Mesendoderm (in vitro differentiated cells): ENCODE results near the gene SSR4.

ENCODE experiments used
- DNase-seq: peaks from one replicate; pipeline ENCODE4 v3.0.0; 2013
- H2AK5ac ChIP-seq: 2 replicates; pipeline ENCODE4 v1.6.1; 2013; ENCODE audit warnings: low read length, inconsistent platforms
- H2BK120ac ChIP-seq: 2 replicates; pipeline ENCODE4 v1.6.1; 2013; ENCODE audit warnings: low read depth, mild to moderate bottlenecking, low read length, moderate library complexity, mixed read lengths
- H2BK15ac ChIP-seq: replicated peaks from 2 replicates; pipeline ENCODE4 v1.6.1; 2013; ENCODE audit warnings: low read depth, mild to moderate bottlenecking, moderate library complexity
- H2BK5ac ChIP-seq: 2 replicates; pipeline ENCODE4 v1.6.1; 2013; ENCODE audit warnings: low read length, inconsistent platforms
- H3K18ac ChIP-seq: 2 replicates; pipeline ENCODE4 v1.6.1; 2013; ENCODE audit warnings: mild to moderate bottlenecking, low read length, mixed read lengths
- H3K23ac ChIP-seq: one replicate; pipeline ENCODE4 v1.6.1; 2013; ENCODE audit warnings: low read length
- H3K27ac ChIP-seq: 2 replicates; pipeline ENCODE4 v1.5.1; 2013; ENCODE audit warnings: low read depth, mild to moderate bottlenecking, inconsistent platforms, low read length, moderate library complexity
- H3K27me3 ChIP-seq: 2 replicates; pipeline ENCODE4 v1.6.1; 2013; ENCODE audit warnings: low read length, control low read depth, mild to moderate bottlenecking, inconsistent platforms; ENCODE audit not compliant: insufficient read depth, poor library complexity
- H3K36me3 ChIP-seq: 2 replicates; pipeline ENCODE4 v1.6.1; 2013; ENCODE audit warnings: low read length, inconsistent platforms; ENCODE audit not compliant: control insufficient read depth, insufficient read depth
- H3K4ac ChIP-seq: one replicate; pipeline ENCODE4 v1.6.1; 2013; ENCODE audit warnings: low read depth, mild to moderate bottlenecking, low read length, moderate library complexity
- H3K4me1 ChIP-seq: 2 replicates; pipeline ENCODE4 v1.6.1; 2013; ENCODE audit warnings: low read depth, low read length, inconsistent platforms; ENCODE audit not compliant: control insufficient read depth
- H3K4me2 ChIP-seq: 2 replicates; pipeline ENCODE4 v1.6.1; 2013; ENCODE audit warnings: low read length
- H3K4me3 ChIP-seq: 2 replicates; pipeline ENCODE4 v1.5.1; 2013; ENCODE audit warnings: mild to moderate bottlenecking, low read length
- H3K56ac ChIP-seq: one replicate; pipeline ENCODE4 v1.6.1; 2013; ENCODE audit warnings: low read length
- H3K79me1 ChIP-seq: 2 replicates; pipeline ENCODE4 v1.6.1; 2013; ENCODE audit warnings: low read length, inconsistent platforms
- H3K79me2 ChIP-seq: 2 replicates; pipeline ENCODE4 v1.6.1; 2013; ENCODE audit warnings: mild to moderate bottlenecking, low read length; ENCODE audit not compliant: control insufficient read depth, insufficient read depth
- H3K9ac ChIP-seq: 2 replicates; pipeline ENCODE4 v1.6.1; 2013; ENCODE audit warnings: low read length, inconsistent platforms
- H4K5ac ChIP-seq: one replicate; pipeline ENCODE4 v1.6.1; 2013; ENCODE audit warnings: low read length
- H4K8ac ChIP-seq: one replicate; pipeline ENCODE4 v1.6.1; 2013; ENCODE audit warnings: low read depth, mild to moderate bottlenecking, control low read depth, low read length, moderate library complexity
- WGBS: extraction: QIAGEN DNeasy Blood & Tissue Kit; methylation state at CpG from one replicate; pipeline ENCODE4 v1.1.7; 2013; ENCODE audit warnings: low lambda C conversion rate, missing lambda C conversion rate; ENCODE audit not compliant: insufficient coverage; ENCODE audit errors: extremely low coverage; 5-methylcytosine and 5-hydroxymethylcytosine counted together

The SSR4 gene

DNA sequence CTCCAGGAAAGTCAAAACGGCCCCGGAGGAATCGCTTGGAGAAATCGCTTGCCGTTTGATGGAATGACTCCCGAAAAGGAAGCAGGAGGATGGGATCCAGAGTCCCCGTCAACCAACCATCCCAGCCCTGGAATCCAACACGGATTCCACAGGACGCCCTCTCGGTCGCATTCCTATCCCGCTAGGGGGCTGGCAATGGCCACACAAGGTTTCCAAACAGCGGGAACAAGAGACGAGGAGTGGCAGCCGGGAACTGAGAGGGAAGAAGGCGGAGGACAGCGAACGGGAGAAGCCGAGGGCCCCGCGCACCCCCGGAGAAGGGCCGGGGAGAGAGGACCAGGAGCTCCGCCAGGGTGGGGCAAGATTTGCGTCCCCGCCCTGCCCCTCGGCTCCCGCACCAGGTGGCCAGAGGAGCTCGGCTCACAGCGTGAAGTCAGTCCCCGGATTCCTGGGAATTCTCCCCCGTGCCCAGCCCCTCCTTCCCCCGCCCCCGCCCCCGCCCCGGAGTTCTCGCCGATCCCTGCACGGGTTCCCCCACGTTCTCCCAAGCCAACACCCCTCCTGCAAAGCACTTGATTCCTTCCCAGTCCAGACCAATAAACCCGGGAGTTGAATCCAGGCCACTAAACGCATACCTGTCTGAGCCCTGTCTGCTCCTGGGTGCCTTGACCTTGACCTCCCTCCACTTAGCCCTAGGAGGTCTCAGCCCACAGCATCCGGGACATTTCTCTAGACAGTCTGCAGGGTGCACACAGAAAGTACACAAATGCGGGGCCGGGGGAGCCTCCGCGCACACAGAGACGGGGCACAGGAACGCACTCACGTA lies 34.5 kb downstream of the SSR4 start:
- H3K27me3 ChIP-seq: no peaks in the 10 kb centered on the region
- H3K4me2 ChIP-seq: peak overlapping the region; percentile 70
- H2BK120ac ChIP-seq: no peak overlapping the region
- H2BK15ac ChIP-seq: no peak overlapping the region
- H3K79me2 ChIP-seq: peaks cover 20% of the 10 kb centered on the region
- H3K79me1 ChIP-seq: no peaks in the 10 kb centered on the region
- H3K36me3 ChIP-seq: no peaks in the 10 kb centered on the region
- H2BK5ac ChIP-seq: no peak overlapping the region
- peak overlapping the region; percentile 79 for H3K56ac ChIP-seq
- WGBS: no CpG with 5 or more reads among the region's 50 CpGs
- H3K9ac ChIP-seq: peak overlapping the region; percentile 71
- peak overlapping the region; percentile 25 for H3K18ac ChIP-seq
- peak overlapping the region; percentile 49 for H3K4ac ChIP-seq
- no peak overlapping the region for H3K27ac ChIP-seq
- peaks cover 2% of the 10 kb centered on the region for H3K4me1 ChIP-seq
- H4K8ac ChIP-seq: no peak overlapping the region
- H3K4me3 ChIP-seq: peak overlapping the region; percentile 64
- peak; percentile 85 for DNase-seq
- H4K5ac ChIP-seq: no peak overlapping the region
- no peak overlapping the region for H2AK5ac ChIP-seq
- no peak overlapping the region for H3K23ac ChIP-seq

DNA sequence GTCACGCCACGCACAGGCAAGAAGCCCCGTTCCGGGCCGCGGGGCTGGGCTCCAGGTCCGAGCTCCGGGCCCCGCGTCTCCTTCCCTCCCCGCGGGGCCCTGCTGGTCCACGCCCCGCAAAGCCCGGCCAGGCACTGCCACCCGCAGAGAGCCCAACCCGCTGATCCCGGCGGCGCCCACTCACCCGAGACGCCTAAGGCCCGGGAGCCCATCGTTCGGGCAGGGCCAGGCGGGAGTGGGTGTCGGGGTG lies 35.0 kb downstream of the SSR4 start:
- no peak overlapping the region for H2AK5ac ChIP-seq
- no peak for DNase-seq
- peak overlapping the region; percentile 79 for H3K56ac ChIP-seq
- H2BK120ac ChIP-seq: no peak overlapping the region
- H3K18ac ChIP-seq: peak overlapping the region; percentile 25
- H3K36me3 ChIP-seq: no peaks in the 10 kb centered on the region
- no peaks in the 10 kb centered on the region for H3K79me1 ChIP-seq
- H3K4me1 ChIP-seq: peaks cover 2% of the 10 kb centered on the region
- peak overlapping the region; percentile 70 for H3K4me2 ChIP-seq
- H2BK15ac ChIP-seq: no peak overlapping the region
- no peak overlapping the region for H2BK5ac ChIP-seq
- peak overlapping the region; percentile 64 for H3K4me3 ChIP-seq
- peak overlapping the region; percentile 49 for H3K4ac ChIP-seq
- H3K9ac ChIP-seq: peak overlapping the region; percentile 71
- H4K8ac ChIP-seq: no peak overlapping the region
- no CpG with 5 or more reads among the region's 27 CpGs for WGBS
- no peaks in the 10 kb centered on the region for H3K27me3 ChIP-seq
- no peak overlapping the region for H4K5ac ChIP-seq
- peaks cover 15% of the 10 kb centered on the region for H3K79me2 ChIP-seq
- no peak overlapping the region for H3K27ac ChIP-seq
- no peak overlapping the region for H3K23ac ChIP-seq

DNA sequence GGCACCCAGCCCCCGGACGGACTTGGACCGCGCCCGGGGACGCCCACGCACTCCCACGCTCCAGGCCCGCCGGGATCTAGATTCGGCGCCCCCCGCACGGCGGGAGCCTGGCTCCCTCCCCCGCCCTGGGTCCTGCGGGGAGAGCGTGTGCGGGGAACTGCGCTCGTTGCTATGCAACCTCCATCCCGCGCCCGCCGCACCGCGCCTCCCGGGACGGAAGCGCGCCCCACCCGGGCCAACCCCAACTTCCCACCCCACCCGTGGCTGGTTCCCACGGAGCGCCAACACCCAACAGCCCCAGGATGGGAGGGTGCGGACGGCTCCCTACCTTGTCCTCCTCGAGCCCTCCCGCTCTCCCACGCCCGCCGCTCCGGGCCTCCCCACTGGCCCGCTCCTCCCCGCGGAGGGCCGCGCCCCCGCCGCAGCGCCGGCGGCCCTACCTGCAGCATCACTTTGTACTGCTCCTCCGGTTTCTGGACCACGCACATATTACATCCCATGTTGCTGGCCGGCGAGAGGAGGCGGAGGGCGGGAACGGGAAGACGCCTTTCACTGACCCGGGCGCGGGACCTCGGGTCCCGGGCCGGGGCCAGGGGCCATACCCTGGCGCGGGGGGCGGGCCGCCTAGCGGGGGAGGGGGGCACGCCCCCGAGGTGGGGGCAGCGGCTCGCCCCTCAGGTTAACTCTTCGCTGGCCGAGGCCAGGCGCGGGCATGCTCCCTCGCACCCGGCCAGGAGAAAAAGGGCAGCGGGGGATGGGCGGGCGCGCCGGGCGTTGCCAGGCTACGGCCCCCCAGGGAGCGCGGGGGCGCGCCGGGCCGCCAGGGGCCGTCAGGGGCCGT lies 35.6 kb downstream of the SSR4 start, which contains the start of gene PDZD4:
Gene PDZD4, minus strand, starts transcription at position 746 of the 841 bp plus-strand sequence. Its CDS starts 246 bp downstream, at position 500.
- no peaks in the 10 kb centered on the region for H3K79me1 ChIP-seq
- no peak within 1 kb of the TSS for H4K5ac ChIP-seq
- peak within 1 kb of the TSS; percentile 79 for H3K56ac ChIP-seq
- H3K4ac ChIP-seq: peak within 1 kb of the TSS; percentile 49
- no peak within 1 kb of the TSS for H2AK5ac ChIP-seq
- peak within 1 kb of the TSS; percentile 71 for H3K9ac ChIP-seq
- no peak within 1 kb of the TSS for H3K23ac ChIP-seq
- WGBS: no CpG with 5 or more reads among the region's 97 CpGs
- H3K79me2 ChIP-seq: peaks cover 13% of the 10 kb centered on the region
- H3K18ac ChIP-seq: peak within 1 kb of the TSS; percentile 85
- no peak within 1 kb of the TSS for H3K27ac ChIP-seq
- H3K36me3 ChIP-seq: no peaks in the 10 kb centered on the region
- no peak within 1 kb of the TSS for H2BK15ac ChIP-seq
- peak; percentile 66 for DNase-seq
- H4K8ac ChIP-seq: peak within 1 kb of the TSS; percentile 14
- H3K27me3 ChIP-seq: no peaks in the 10 kb centered on the region
- H3K4me1 ChIP-seq: peaks cover 2% of the 10 kb centered on the region
- peak within 1 kb of the TSS; percentile 64 for H3K4me3 ChIP-seq
- no peak within 1 kb of the TSS for H2BK5ac ChIP-seq
- H3K4me2 ChIP-seq: peak within 1 kb of the TSS; percentile 70
- no peak within 1 kb of the TSS for H2BK120ac ChIP-seq

DNA sequence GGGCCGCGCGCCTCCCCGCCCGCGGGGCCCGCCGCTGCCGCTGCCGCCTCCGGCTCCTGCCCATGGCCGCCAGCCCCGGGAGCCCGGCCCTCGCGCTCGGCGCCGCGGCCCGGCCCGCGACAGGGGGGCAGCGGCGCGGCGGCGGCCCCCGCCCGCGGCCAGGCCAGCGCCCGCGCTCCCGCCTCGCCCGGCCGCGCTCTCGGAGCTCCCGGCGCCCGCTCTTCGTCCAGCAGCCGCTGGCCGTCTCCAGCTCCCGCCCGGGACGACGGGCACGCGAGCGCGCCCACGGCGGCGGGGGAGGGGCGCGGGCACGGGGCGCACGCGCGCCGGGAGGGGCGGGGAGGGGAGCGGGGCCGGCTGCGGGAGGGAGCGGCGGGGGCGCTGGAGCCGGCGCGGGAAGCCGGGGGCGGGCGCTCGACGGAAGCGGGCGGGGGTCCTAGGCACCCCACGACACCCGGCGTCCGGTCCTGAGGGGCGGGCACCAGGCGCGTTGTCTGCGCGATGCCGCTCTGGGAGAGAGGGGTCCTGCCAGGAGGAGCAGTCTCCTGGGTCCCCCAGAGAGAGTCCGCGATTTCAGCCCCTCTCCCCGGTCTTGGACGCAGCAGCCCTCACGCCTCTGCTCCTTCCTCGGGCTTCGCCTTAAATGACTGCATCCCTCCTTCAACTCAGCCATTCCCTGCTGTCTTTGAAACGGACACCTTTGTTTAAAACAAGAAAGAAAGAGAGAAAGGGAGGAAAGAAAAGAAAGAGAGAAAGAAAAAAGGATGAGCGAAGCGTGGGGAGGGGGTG lies 36.4 kb downstream of the SSR4 start:
- H2AK5ac ChIP-seq: no peak overlapping the region
- H2BK5ac ChIP-seq: no peak overlapping the region
- H4K8ac ChIP-seq: peak overlapping the region; percentile 14
- H4K5ac ChIP-seq: no peak overlapping the region
- peaks cover 2% of the 10 kb centered on the region for H3K4me1 ChIP-seq
- no peak overlapping the region for H3K4ac ChIP-seq
- no peak overlapping the region for H3K23ac ChIP-seq
- no peak overlapping the region for H2BK120ac ChIP-seq
- peak overlapping the region; percentile 38 for H3K9ac ChIP-seq
- H2BK15ac ChIP-seq: no peak overlapping the region
- peak overlapping the region; percentile 29 for H3K4me2 ChIP-seq
- DNase-seq: no peak
- H3K79me1 ChIP-seq: no peaks in the 10 kb centered on the region
- H3K18ac ChIP-seq: peak overlapping the region; percentile 85
- peak overlapping the region; percentile 56 for H3K56ac ChIP-seq
- peaks cover 6% of the 10 kb centered on the region for H3K79me2 ChIP-seq
- no peaks in the 10 kb centered on the region for H3K27me3 ChIP-seq
- no peaks in the 10 kb centered on the region for H3K36me3 ChIP-seq
- no CpG with 5 or more reads among the region's 102 CpGs for WGBS
- H3K27ac ChIP-seq: no peak overlapping the region
- H3K4me3 ChIP-seq: no peak overlapping the region

DNA sequence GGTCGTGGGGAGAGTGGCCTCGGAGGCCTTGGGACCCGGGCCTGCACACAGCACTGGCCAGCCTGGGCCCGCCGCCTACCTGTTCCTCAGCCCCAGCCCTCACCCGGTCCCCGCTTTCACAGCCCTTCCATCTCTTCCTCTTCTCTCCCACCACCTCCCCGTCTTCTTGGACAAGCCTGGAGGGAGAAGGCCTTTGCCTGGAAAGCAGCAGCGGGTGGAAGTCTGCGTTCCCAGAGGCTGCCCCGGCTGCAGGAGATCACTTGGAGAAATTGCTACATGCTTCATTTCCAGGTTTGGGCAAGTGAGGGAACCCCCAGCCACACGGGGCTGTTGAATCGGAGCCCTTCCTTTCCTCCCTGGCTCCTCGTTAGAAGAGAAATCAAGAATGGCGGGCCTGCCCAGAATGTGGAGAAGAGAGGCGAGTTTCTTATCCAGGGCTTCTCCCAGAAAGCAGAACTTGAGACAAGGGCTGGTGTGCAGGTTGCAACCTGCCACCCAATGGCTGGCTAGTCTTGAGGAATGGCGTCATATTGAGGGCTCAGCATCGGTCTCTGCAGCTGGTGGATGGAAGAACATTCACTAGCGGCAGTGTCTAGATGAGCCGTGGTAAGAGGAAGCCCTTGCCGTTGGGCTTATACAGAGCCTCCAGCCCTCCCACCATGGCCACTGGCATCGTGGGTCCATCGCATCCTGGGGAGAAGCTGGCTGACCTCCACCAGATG lies 37.1 kb downstream of the SSR4 start:
- peaks cover 2% of the 10 kb centered on the region for H3K4me1 ChIP-seq
- no peak overlapping the region for H4K5ac ChIP-seq
- H3K56ac ChIP-seq: peak overlapping the region; percentile 56
- no peak for DNase-seq
- no peak overlapping the region for H4K8ac ChIP-seq
- H3K4me2 ChIP-seq: no peak overlapping the region
- H3K27ac ChIP-seq: no peak overlapping the region
- no peak overlapping the region for H2BK15ac ChIP-seq
- no peaks in the 10 kb centered on the region for H3K27me3 ChIP-seq
- no peak overlapping the region for H2AK5ac ChIP-seq
- H3K4ac ChIP-seq: no peak overlapping the region
- H2BK120ac ChIP-seq: no peak overlapping the region
- no peaks in the 10 kb centered on the region for H3K36me3 ChIP-seq
- WGBS: no CpG with 5 or more reads among the region's 23 CpGs
- no peak overlapping the region for H3K23ac ChIP-seq
- no peak overlapping the region for H3K4me3 ChIP-seq
- H2BK5ac ChIP-seq: no peak overlapping the region
- H3K18ac ChIP-seq: no peak overlapping the region
- peaks cover 6% of the 10 kb centered on the region for H3K79me2 ChIP-seq
- no peaks in the 10 kb centered on the region for H3K79me1 ChIP-seq
- H3K9ac ChIP-seq: no peak overlapping the region
